ENCODE results near the gene FBXL7.

Gene FBXL7

DNA sequence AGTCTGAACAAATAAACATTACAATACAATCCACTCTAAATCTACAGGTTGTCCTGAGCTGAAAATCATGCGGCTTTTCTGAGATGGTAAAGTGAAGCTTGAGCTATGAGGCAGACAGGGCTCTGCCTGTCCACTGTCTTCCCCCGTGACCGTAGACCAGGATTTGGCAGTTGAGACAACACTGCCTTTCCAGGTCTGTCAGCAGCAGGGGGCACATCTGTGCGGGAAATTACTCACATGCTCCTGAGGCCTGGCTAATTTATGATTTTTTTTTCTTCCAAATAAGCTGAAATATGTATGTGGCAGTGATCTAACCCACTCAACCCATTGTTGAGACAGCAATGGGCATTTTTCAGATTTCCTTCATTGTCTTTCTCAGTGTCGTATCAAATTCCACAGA lies 307.9 kb downstream of the FBXL7 start:
- TF ChIP-seq ZBTB7A (IDR thresholded peaks at IDR 0.05; ENCODE audit: low read depth) (no peak), YY1 (IDR thresholded peaks at IDR 0.05; ENCODE audit: low read depth) (no peak), TEAD4 (IDR thresholded peaks at IDR 0.05) (no peak), RAD21 (IDR thresholded peaks at IDR 0.05; ENCODE audit: low read depth) (no peak), EGR1 (IDR thresholded peaks at IDR 0.05) (no peak), EP300 (IDR thresholded peaks at IDR 0.05; ENCODE audit: borderline replicate concordance) (no peak), TAF1 (IDR thresholded peaks at IDR 0.05; ENCODE audit: low read depth) (no peak), NFIC (IDR thresholded peaks at IDR 0.05) (no peak), CREB1 (IDR thresholded peaks at IDR 0.05; ENCODE audit: low read depth) (no peak), TCF12 (IDR thresholded peaks at IDR 0.05; ENCODE audit: low read depth) (no peak), FOXM1 (IDR thresholded peaks at IDR 0.05; ENCODE audit: borderline replicate concordance, low read depth) (no peak), CEBPB (IDR thresholded peaks at IDR 0.05) (no peak)
- TF ChIP-seq, protein P1, sequence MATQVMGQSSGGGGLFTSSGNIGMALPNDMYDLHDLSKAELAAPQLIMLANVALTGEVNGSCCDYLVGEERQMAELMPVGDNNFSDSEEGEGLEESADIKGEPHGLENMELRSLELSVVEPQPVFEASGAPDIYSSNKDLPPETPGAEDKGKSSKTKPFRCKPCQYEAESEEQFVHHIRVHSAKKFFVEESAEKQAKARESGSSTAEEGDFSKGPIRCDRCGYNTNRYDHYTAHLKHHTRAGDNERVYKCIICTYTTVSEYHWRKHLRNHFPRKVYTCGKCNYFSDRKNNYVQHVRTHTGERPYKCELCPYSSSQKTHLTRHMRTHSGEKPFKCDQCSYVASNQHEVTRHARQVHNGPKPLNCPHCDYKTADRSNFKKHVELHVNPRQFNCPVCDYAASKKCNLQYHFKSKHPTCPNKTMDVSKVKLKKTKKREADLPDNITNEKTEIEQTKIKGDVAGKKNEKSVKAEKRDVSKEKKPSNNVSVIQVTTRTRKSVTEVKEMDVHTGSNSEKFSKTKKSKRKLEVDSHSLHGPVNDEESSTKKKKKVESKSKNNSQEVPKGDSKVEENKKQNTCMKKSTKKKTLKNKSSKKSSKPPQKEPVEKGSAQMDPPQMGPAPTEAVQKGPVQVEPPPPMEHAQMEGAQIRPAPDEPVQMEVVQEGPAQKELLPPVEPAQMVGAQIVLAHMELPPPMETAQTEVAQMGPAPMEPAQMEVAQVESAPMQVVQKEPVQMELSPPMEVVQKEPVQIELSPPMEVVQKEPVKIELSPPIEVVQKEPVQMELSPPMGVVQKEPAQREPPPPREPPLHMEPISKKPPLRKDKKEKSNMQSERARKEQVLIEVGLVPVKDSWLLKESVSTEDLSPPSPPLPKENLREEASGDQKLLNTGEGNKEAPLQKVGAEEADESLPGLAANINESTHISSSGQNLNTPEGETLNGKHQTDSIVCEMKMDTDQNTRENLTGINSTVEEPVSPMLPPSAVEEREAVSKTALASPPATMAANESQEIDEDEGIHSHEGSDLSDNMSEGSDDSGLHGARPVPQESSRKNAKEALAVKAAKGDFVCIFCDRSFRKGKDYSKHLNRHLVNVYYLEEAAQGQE (IDR thresholded peaks at IDR 0.05; ENCODE audit: low read depth), result no peak
- TF ChIP-seq, protein P2, sequence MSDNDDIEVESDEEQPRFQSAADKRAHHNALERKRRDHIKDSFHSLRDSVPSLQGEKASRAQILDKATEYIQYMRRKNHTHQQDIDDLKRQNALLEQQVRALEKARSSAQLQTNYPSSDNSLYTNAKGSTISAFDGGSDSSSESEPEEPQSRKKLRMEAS (IDR thresholded peaks at IDR 0.05), result no peak
- TF ChIP-seq, protein P3, sequence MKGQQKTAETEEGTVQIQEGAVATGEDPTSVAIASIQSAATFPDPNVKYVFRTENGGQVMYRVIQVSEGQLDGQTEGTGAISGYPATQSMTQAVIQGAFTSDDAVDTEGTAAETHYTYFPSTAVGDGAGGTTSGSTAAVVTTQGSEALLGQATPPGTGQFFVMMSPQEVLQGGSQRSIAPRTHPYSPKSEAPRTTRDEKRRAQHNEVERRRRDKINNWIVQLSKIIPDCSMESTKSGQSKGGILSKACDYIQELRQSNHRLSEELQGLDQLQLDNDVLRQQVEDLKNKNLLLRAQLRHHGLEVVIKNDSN (IDR thresholded peaks at IDR 0.05), result no peak

DNA sequence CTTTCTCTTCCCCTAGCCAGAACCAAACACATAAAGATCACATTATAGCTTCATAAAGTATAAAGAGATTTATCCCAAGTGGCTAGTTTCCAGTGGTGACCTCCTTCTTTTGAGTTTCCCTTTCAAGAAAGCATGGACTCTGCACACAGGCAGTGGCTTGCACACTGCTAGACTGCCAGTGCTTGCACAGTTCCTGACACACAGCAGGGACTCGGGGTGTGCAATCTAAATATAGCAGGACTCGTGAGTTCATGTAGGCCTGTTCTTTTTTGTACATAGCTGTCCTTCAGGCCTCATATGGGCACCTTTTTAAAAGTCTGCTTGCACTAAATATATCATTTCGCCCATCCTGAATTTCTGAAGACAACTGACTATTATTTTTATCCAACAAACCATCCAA lies 308.6 kb downstream of the FBXL7 start:
- TF ChIP-seq TCF12 (IDR thresholded peaks at IDR 0.05; ENCODE audit: low read depth) (no peak), TAF1 (IDR thresholded peaks at IDR 0.05; ENCODE audit: low read depth) (no peak), TEAD4 (IDR thresholded peaks at IDR 0.05) (no peak), CEBPB (IDR thresholded peaks at IDR 0.05) (no peak), EP300 (IDR thresholded peaks at IDR 0.05; ENCODE audit: borderline replicate concordance) (no peak), ZBTB7A (IDR thresholded peaks at IDR 0.05; ENCODE audit: low read depth) (no peak), RAD21 (IDR thresholded peaks at IDR 0.05; ENCODE audit: low read depth) (no peak), FOXM1 (IDR thresholded peaks at IDR 0.05; ENCODE audit: borderline replicate concordance, low read depth) (no peak), NFIC (IDR thresholded peaks at IDR 0.05) (no peak), CREB1 (IDR thresholded peaks at IDR 0.05; ENCODE audit: low read depth) (no peak), YY1 (IDR thresholded peaks at IDR 0.05; ENCODE audit: low read depth) (no peak), EGR1 (IDR thresholded peaks at IDR 0.05) (no peak)
- TF ChIP-seq, protein P2 (IDR thresholded peaks at IDR 0.05), result no peak
- TF ChIP-seq, protein P1 (IDR thresholded peaks at IDR 0.05; ENCODE audit: low read depth), result no peak
- TF ChIP-seq, protein P3 (IDR thresholded peaks at IDR 0.05), result no peak

DNA sequence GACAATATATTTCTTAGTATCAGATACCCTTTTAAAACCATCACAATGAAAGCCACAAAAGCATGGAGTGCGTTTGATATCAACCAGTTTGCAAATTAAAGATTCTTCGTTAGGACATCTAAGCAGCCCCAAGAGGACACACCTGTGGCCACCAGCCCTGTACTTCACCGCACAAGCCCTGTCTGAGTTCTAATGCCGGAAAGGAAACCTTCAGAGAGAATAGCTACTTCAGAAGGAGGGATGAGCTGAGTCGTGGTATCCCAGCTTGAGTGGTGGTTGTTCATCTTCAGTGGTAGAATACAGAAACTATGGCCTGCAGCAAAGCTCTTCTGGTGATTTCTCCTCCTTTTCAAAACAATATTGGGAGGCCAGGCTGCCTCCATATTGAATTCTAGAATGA lies 319.6 kb downstream of the FBXL7 start:
- no peak for TF ChIP-seq YY1 (IDR thresholded peaks at IDR 0.05; ENCODE audit: low read depth)
- TF ChIP-seq, protein P3 (IDR thresholded peaks at IDR 0.05), result no peak
- no peak for TF ChIP-seq RAD21 (IDR thresholded peaks at IDR 0.05; ENCODE audit: low read depth)
- no peak for TF ChIP-seq TAF1 (IDR thresholded peaks at IDR 0.05; ENCODE audit: low read depth)
- TF ChIP-seq CEBPB (IDR thresholded peaks at IDR 0.05), result no peak

DNA sequence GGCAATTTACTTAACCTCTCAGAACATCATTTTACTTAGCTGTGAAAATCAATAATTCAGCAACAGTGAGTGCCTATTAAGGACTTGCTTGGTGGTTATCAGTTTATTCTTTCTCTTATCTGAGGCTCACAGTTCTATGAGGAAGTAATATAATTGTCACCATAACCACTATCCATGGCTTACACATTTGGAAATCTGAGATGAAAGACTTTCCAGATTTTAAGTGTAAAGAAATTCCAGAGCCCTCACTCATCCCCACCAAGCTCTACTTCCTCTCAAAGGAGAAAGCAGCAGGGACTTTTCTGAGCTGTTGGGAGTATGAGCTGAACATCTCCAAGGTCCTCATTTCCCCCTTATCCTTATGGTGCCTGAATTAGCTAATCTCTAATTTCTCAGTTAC lies 321.5 kb downstream of the FBXL7 start:
- TF ChIP-seq ZBTB7A (IDR thresholded peaks at IDR 0.05; ENCODE audit: low read depth) (no peak), EGR1 (IDR thresholded peaks at IDR 0.05) (no peak), TAF1 (IDR thresholded peaks at IDR 0.05; ENCODE audit: low read depth) (no peak), FOXM1 (IDR thresholded peaks at IDR 0.05; ENCODE audit: borderline replicate concordance, low read depth) (no peak)
- TF ChIP-seq, protein P1 (IDR thresholded peaks at IDR 0.05; ENCODE audit: low read depth), result no peak

All from Ishikawa (cell line).